ENCODE measurements around the gene TM9SF3.

The TM9SF3 gene

GRCh38 chr10:96613576-96613975 is 26.8 kb upstream of the TM9SF3 start:
- TF ChIP-seq, protein P1, sequence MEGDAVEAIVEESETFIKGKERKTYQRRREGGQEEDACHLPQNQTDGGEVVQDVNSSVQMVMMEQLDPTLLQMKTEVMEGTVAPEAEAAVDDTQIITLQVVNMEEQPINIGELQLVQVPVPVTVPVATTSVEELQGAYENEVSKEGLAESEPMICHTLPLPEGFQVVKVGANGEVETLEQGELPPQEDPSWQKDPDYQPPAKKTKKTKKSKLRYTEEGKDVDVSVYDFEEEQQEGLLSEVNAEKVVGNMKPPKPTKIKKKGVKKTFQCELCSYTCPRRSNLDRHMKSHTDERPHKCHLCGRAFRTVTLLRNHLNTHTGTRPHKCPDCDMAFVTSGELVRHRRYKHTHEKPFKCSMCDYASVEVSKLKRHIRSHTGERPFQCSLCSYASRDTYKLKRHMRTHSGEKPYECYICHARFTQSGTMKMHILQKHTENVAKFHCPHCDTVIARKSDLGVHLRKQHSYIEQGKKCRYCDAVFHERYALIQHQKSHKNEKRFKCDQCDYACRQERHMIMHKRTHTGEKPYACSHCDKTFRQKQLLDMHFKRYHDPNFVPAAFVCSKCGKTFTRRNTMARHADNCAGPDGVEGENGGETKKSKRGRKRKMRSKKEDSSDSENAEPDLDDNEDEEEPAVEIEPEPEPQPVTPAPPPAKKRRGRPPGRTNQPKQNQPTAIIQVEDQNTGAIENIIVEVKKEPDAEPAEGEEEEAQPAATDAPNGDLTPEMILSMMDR (IDR thresholded peaks at IDR 0.05; ENCODE audit: insufficient read depth, low read depth, low read length, missing control alignments), result no peak
- H3K4me3 ChIP-seq (ENCODE audit: low read depth, low read length), result no peak overlapping the region
- no peak for DNase-seq (ENCODE audit: low read depth)

DNA sequence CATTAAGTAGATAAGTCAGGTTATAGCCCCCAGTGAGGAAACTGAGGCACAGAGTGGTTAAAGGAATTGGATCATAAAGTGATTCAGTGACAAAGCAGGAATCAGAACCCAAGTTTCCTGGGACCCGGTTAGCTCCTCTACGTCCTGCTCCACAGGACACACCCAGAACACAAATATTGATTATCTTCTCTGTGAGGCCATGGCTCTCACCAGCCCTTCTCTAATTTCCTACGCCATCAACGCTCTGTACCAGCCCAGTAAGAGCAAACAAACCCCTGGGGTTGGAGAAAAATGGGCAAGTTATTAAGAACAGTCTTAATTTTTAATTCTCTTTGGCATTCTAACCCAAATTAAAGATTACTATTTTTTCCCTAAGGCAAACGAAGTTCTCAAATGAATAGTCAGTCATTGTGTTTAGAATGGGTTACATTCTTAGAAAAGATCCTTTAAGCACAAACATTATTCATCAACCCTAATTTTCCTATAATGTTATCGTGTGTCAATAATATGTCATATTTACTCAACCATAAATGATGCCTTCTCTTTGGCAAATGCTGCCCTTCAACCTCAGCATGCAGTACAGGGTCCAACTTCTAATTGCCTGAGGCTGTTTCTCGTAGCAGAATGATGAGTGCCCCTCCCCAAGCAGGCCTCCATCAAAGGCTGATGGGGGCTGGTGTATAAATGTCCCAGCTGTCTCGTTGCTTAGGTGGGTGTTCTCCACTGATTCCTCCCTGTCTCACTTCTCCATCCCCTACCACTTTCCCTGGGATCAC is 25.4 kb upstream of the TM9SF3 start:
- no peak overlapping the region for H3K4me3 ChIP-seq (ENCODE audit: low read depth, low read length)
- TF ChIP-seq, protein P1 (IDR thresholded peaks at IDR 0.05; ENCODE audit: insufficient read depth, low read depth, low read length, missing control alignments), result no peak
- DNase-seq (ENCODE audit: low read depth), result no peak

GRCh38 chr10:96610817-96611216 is 24.0 kb upstream of the TM9SF3 start:
- TF ChIP-seq, protein P1 (IDR thresholded peaks at IDR 0.05; ENCODE audit: insufficient read depth, low read depth, low read length, missing control alignments), result no peak
- H3K4me3 ChIP-seq (ENCODE audit: low read depth, low read length), result no peak overlapping the region
- DNase-seq (ENCODE audit: low read depth), result no peak

GRCh38 chr10:96609510-96609909 is 22.7 kb upstream of the TM9SF3 start:
- TF ChIP-seq, protein P1 (IDR thresholded peaks at IDR 0.05; ENCODE audit: insufficient read depth, low read depth, low read length, missing control alignments), result no peak
- H3K4me3 ChIP-seq (ENCODE audit: low read depth, low read length), result no peak overlapping the region
- DNase-seq (ENCODE audit: low read depth), result no peak

GRCh38 chr10:96608805-96609204 is 22.0 kb upstream of the TM9SF3 start:
- H3K4me3 ChIP-seq (ENCODE audit: low read depth, low read length), result no peak overlapping the region
- TF ChIP-seq, protein P1 (IDR thresholded peaks at IDR 0.05; ENCODE audit: insufficient read depth, low read depth, low read length, missing control alignments), result no peak
- DNase-seq (ENCODE audit: low read depth), result no peak

DNA sequence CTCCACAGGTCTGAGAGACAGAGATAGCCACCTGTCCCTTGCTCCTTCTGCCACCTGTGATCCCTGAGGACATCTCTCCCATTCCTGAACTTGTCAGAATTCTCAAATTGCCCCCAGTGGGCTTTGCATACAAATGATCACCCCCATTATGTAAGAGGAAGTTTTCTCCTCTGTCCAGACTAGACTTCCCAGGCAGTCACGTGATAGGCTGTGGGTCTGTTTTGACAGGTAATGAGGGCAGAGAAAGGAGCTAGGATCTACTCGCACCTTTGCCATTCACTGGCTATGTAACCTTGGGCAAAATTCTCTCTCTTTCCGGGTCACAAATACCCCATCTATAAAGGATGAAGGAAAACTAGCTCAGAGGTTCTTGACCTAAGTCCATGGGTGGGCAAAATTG is 21.4 kb upstream of the TM9SF3 start:
- no peak overlapping the region for H3K4me3 ChIP-seq (ENCODE audit: low read depth, low read length)
- TF ChIP-seq, protein P1 (IDR thresholded peaks at IDR 0.05; ENCODE audit: insufficient read depth, low read depth, low read length, missing control alignments), result no peak
- no peak for DNase-seq (ENCODE audit: low read depth)

- TF ChIP-seq, protein P1 (IDR thresholded peaks at IDR 0.05; ENCODE audit: insufficient read depth, low read depth, low read length, missing control alignments), result no peak
- no peak for DNase-seq (ENCODE audit: low read depth)
- H3K4me3 ChIP-seq (ENCODE audit: low read depth, low read length), result no peak overlapping the region
Observed at GRCh38 chr10:96606946-96607345, 20.1 kb upstream of the TM9SF3 start.
